HL-60 (cell line): ENCODE measurements around the gene RUNX2.

ENCODE experiments used
- DNase-seq, 2 experiments: peaks; one replicate each; pipeline ENCODE4 v3.0.0-alpha.2; 2010 to 2020; ENCODE audit warnings: low read depth in 1 of 2, low spot score in 1 of 2
- H3K27ac ChIP-seq: fragments of 250-450 bp; sonication (Bioruptor Pico); replicated peaks from 2 replicates; pipeline ENCODE4 v1.5.1; 2020; ENCODE audit warnings: mild to moderate bottlenecking, moderate library complexity
- H3K27me3 ChIP-seq: fragments of 250-450 bp; sonication (Bioruptor Pico); 2 replicates; pipeline ENCODE4 v1.5.1; 2021; ENCODE audit warnings: mild to moderate bottlenecking, moderate library complexity; ENCODE audit not compliant: insufficient read depth, poor library complexity, severe bottlenecking
- H3K4me3 ChIP-seq: replicated peaks from 2 replicates; pipeline ENCODE4 v1.5.1; 2011; ENCODE audit warnings: mild to moderate bottlenecking, control low read depth, low read length; ENCODE audit not compliant: insufficient read depth
- GABPA ChIP-seq: IDR thresholded peaks from 2 replicates; pipeline ENCODE4 v1.6.1; 2012; ENCODE audit warnings: low read depth
- POLR2AphosphoS5 ChIP-seq: IDR thresholded peaks from 2 replicates; pipeline ENCODE4 v1.6.1; 2012; ENCODE audit warnings: low read depth
- SPI1 ChIP-seq: IDR thresholded peaks from 2 replicates; pipeline ENCODE4 v1.6.1; 2012; ENCODE audit warnings: low read depth, mild to moderate bottlenecking, borderline replicate concordance
- TF ChIP-seq, protein P1 (sequence below): IDR thresholded peaks from one replicate; pipeline ENCODE4 v1.5.1; 2011; ENCODE audit warnings: low read length, control low read depth, inconsistent platforms; ENCODE audit not compliant: insufficient read depth
- TF ChIP-seq, protein P2 (sequence below): IDR thresholded peaks from 2 replicates; pipeline ENCODE4 v1.6.1; 2012; ENCODE audit warnings: low read depth; ENCODE audit not compliant: insufficient replicate concordance

Gene RUNX2

DNA sequence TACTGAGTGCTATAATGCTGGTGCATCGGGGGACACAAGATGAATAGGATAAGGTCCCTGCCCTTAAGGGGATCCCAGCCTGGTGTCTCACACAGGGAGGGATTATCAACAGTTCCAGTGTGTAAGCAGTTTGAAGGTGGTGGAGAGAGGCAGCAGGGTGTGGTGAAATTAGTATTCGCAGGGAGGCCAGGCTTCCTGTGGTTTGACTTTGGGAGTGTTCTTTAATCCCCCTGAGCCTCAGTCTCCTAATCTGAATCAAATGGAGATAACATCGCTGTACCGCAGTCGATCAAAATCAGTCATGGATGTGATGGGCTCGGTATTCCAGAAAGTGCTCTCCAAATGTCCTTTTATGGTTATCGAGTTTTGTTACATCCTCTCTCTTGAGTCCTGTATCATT lies 337.7 kb downstream of the RUNX2 start:
- TF ChIP-seq, protein P1, sequence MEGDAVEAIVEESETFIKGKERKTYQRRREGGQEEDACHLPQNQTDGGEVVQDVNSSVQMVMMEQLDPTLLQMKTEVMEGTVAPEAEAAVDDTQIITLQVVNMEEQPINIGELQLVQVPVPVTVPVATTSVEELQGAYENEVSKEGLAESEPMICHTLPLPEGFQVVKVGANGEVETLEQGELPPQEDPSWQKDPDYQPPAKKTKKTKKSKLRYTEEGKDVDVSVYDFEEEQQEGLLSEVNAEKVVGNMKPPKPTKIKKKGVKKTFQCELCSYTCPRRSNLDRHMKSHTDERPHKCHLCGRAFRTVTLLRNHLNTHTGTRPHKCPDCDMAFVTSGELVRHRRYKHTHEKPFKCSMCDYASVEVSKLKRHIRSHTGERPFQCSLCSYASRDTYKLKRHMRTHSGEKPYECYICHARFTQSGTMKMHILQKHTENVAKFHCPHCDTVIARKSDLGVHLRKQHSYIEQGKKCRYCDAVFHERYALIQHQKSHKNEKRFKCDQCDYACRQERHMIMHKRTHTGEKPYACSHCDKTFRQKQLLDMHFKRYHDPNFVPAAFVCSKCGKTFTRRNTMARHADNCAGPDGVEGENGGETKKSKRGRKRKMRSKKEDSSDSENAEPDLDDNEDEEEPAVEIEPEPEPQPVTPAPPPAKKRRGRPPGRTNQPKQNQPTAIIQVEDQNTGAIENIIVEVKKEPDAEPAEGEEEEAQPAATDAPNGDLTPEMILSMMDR: no peak
- TF ChIP-seq SPI1: no peak
- H3K4me3 ChIP-seq: no peak overlapping the region
- H3K27me3 ChIP-seq: peaks cover 9% of the 10 kb centered on the region
- no peak overlapping the region for H3K27ac ChIP-seq
- no peak for DNase-seq

DNA sequence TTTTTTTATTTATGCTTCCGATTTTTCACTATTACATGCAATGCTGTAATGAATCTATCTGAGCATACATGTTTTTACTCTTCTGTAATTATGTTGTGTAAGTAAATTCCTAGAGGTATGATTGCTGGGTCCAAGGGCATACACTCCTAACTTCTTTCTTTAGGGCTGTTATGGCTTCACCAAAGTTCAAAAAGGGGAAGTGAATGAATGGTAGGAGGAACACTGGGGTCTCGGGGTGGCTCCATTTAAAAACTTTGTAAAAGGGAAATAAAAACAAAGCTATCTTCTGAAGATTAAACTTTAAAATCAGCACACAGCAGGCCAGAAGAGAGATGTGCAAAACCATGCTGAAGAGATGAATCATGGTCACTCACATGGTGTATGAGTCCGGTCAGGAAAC lies 338.7 kb downstream of the RUNX2 start:
- no peak overlapping the region for H3K4me3 ChIP-seq
- DNase-seq: peak in 1 of 2 experiments; percentile 9
- no peak overlapping the region for H3K27ac ChIP-seq
- TF ChIP-seq SPI1 (peak; percentile 97), POLR2AphosphoS5 (no peak)
- peaks cover 9% of the 10 kb centered on the region for H3K27me3 ChIP-seq

DNA sequence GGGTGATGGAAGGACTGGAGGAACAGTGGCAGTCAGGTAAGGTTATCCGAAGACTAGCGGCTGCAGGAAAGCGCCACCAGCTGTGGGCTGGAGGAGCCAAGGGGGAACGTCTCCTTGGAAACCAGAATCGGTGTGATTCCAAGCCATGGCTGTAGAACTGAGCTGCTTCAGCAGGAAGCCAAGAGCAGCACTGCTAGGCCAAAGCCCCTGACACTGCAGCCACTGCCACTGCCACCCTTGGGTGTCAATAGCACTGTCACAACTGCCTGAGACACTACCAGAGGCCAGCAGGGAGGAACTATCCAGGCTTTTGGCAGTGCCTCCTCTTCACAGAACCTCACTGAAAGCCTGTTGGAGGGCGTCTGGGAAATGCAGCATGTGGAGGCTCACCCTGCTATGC lies 339.2 kb downstream of the RUNX2 start:
- Histone ChIP-seq H3K27me3 (peaks cover 9% of the 10 kb centered on the region), H3K4me3 (no peak overlapping the region), H3K27ac (no peak overlapping the region)
- DNase-seq: no peak
- TF ChIP-seq, protein P1: no peak
- TF ChIP-seq, protein P2, sequence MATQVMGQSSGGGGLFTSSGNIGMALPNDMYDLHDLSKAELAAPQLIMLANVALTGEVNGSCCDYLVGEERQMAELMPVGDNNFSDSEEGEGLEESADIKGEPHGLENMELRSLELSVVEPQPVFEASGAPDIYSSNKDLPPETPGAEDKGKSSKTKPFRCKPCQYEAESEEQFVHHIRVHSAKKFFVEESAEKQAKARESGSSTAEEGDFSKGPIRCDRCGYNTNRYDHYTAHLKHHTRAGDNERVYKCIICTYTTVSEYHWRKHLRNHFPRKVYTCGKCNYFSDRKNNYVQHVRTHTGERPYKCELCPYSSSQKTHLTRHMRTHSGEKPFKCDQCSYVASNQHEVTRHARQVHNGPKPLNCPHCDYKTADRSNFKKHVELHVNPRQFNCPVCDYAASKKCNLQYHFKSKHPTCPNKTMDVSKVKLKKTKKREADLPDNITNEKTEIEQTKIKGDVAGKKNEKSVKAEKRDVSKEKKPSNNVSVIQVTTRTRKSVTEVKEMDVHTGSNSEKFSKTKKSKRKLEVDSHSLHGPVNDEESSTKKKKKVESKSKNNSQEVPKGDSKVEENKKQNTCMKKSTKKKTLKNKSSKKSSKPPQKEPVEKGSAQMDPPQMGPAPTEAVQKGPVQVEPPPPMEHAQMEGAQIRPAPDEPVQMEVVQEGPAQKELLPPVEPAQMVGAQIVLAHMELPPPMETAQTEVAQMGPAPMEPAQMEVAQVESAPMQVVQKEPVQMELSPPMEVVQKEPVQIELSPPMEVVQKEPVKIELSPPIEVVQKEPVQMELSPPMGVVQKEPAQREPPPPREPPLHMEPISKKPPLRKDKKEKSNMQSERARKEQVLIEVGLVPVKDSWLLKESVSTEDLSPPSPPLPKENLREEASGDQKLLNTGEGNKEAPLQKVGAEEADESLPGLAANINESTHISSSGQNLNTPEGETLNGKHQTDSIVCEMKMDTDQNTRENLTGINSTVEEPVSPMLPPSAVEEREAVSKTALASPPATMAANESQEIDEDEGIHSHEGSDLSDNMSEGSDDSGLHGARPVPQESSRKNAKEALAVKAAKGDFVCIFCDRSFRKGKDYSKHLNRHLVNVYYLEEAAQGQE: no peak
- TF ChIP-seq POLR2AphosphoS5: no peak
- no peak for TF ChIP-seq SPI1
- TF ChIP-seq GABPA: no peak

DNA sequence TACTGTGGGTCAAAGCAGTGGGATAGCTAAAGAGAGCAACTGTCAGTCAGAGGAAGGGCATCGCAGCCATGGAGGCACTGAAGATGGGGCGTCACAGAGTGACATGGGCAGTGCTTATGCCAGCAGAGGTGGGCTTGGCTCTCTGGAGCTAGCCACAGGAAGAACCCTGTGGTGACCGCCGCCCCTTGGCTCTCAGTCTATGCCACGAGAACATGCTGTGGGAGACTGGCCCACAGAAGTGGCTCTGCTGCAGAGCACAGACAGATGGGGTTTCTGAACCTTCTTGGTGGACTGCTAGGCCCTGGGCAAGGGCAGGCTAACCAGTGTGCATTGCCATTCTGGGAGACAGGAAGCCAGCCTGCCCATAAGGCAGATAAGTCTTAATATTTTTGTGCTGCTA lies 339.6 kb downstream of the RUNX2 start:
- Histone ChIP-seq H3K27ac (no peak overlapping the region), H3K4me3 (no peak overlapping the region), H3K27me3 (peaks cover 7% of the 10 kb centered on the region)
- TF ChIP-seq, protein P1: no peak
- TF ChIP-seq, protein P2: no peak
- TF ChIP-seq SPI1: no peak
- TF ChIP-seq GABPA: no peak
- TF ChIP-seq POLR2AphosphoS5: no peak
- DNase-seq: no peak
